ENCODE results near the gene RIPOR3. TPM values are rescaled to one million over a fixed set of nuclear protein-coding genes. Genes with fewer than 3 reads are reported as not detected.

Gene RIPOR3
- total RNA-seq, 1 experiment from 2014 or later, result 0.07 TPM

- no peaks in the 10 kb centered on the region for H3K36me3 ChIP-seq
- no peak for DNase-seq
- H3K27me3 ChIP-seq, result no peaks in the 10 kb centered on the region
- peaks cover 7% of the 10 kb centered on the region; the same call in 1 of the 2 replicates for H3K9me3 ChIP-seq
- H3K4me3 ChIP-seq, result no peak overlapping the region
These were observed 72.8 kb downstream of the RIPOR3 start for GRCh38 chr20:50618537-50618936.

- H3K36me3 ChIP-seq, result no peaks in the 10 kb centered on the region
- no peak overlapping the region for H3K4me3 ChIP-seq
- no peak for DNase-seq
These were observed 74.3 kb downstream of the RIPOR3 start for GRCh38 chr20:50617022-50617421.

DNA sequence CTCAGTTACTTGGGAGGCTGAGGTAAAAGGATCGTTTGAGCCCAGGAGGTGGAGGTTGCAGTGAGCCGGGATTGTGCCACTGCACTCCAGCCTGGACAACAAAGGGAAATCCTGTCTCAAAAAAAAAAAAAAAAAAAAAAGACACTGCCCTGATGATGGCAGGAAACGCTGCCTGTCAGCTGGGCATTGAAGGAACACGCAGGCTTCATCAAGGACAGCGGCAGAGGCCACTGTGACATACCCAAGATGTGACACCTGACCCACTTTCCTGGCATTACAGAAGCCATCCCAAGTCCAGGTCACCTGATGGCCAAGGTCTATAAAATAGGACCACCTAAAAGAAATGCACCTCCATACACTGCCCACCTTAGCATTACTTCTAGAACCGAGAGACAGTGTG, 75.9 kb downstream of the RIPOR3 start:
- H3K27me3 ChIP-seq, result no peaks in the 10 kb centered on the region
- no peaks in the 10 kb centered on the region for H3K9me3 ChIP-seq
- no peak for DNase-seq

More at GRCh38 chr20:50617022-50617421, 74.3 kb downstream of the RIPOR3 start:
- H3K9me3 ChIP-seq, result peaks cover 7% of the 10 kb centered on the region; the same call in 1 of the 2 replicates
- H3K27me3 ChIP-seq, result no peaks in the 10 kb centered on the region

GRCh38 chr20:50613438-50614169, 77.7 kb downstream of the RIPOR3 start:
- Histone ChIP-seq H3K36me3 (no peaks in the 10 kb centered on the region), H3K27me3 (no peaks in the 10 kb centered on the region), H3K4me3 (no peak overlapping the region), H3K9me3 (no peaks in the 10 kb centered on the region)
- DNase-seq, result no peak

More for the DNA sequence above, 75.9 kb downstream of the RIPOR3 start:
- Histone ChIP-seq H3K36me3 (no peaks in the 10 kb centered on the region), H3K4me3 (no peak overlapping the region)

- Histone ChIP-seq H3K4me3 (no peak overlapping the region), H3K9me3 (no peaks in the 10 kb centered on the region), H3K27me3 (no peaks in the 10 kb centered on the region), H3K36me3 (no peaks in the 10 kb centered on the region)
- peak; percentile 28 for DNase-seq
These were observed 80.1 kb downstream of the RIPOR3 start for GRCh38 chr20:50611128-50611810.

DNA sequence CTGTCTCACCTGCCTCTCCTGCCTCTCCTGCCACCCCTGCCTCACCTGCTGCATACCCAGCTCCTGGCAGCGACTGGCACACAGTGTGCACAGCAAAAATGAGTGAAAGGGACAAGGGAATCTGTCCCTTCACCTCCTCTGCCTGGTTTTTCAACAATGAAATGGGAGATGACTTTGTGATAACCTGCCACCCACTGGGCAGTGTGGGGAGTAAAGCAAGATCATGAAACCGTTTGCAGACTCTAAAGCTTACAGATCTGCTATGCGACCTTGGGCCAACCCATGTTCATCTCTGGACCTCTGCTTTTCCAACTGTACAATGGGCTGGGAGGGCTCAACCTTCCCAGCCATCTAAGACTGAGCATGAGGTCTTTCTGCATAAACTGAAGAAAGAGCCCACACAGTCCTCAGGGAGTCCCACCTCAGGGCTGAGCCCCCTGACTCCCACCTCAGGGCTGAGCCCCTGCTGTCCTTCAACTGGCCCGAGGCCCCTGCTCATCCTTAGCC, 81.1 kb downstream of the RIPOR3 start:
- H3K9me3 ChIP-seq, result no peaks in the 10 kb centered on the region
- no peak for DNase-seq
- no peak overlapping the region for H3K4me3 ChIP-seq
- H3K36me3 ChIP-seq, result no peaks in the 10 kb centered on the region
- H3K27me3 ChIP-seq, result no peaks in the 10 kb centered on the region

GRCh38 chr20:50609438-50609989, 81.8 kb downstream of the RIPOR3 start:
- H3K27me3 ChIP-seq, result no peaks in the 10 kb centered on the region
- H3K36me3 ChIP-seq, result no peaks in the 10 kb centered on the region
- H3K4me3 ChIP-seq, result no peak overlapping the region
- no peak for DNase-seq
- H3K9me3 ChIP-seq, result no peaks in the 10 kb centered on the region

DNA sequence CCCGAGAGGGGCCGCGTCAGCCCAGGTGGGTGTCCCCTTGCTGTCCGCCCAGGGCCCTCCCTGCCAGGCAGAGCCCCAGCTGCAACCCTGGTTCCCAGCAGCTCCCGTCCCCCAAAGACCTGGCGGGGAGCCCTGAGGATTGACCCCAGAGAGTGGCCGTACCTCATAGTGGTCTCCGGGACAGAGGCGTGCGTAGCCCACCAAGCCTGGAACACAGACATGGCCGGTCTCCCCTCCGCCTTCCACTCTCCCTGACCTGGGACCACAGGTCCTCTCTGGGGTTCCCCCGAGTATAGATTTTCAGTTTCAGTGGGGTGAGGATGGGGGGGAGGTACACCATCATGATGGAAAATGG, 82.6 kb downstream of the RIPOR3 start:
- H3K4me3 ChIP-seq, result no peak overlapping the region
- H3K27me3 ChIP-seq, result no peaks in the 10 kb centered on the region
- H3K36me3 ChIP-seq, result no peaks in the 10 kb centered on the region
- DNase-seq, result no peak
- no peaks in the 10 kb centered on the region for H3K9me3 ChIP-seq

DNA sequence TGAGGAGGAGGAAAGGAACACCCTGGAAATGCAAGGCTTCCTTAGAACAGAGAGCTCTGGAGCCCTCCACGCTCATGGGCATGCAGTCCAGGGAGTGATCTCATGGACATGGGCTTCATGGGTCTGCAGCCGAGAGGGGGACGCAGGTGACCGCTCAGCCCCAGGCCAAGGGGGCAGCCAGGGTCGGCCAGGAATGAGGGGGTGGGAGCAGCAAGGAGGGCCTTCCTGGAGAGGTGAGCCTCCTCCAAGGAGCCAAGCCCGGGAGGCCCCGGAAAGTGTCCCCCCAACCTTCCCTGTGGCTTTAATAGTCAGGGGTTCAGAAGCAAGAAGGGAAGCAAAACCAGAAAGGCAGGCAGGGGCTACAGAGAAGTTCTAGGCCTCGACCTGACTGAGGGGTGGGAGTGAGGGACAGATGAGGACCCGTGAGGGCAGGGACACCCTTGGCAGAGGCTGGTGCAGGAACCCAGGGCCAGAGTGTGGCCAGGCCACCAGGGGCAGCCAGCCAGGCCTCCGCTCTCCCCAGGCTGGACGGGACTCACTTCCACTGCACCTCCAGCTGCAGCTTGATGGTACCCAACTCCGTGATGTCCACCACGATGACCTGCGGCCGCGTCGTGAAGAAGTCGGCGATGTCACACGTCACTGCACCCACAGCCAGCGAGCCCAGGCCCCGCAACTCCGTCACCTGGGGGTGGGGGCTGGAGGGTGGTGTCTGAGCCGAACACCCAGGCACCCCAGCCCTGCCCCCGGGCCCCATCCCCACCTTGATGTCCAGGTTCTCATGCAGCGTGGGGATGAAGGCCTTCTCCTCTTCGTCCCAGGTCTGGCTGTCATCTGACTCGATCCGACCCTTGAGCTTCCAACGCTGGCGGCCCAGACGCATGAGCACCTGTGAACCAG, 83.2 kb downstream of the RIPOR3 start:
- no peaks in the 10 kb centered on the region for H3K9me3 ChIP-seq
- H3K27me3 ChIP-seq, result no peaks in the 10 kb centered on the region
- no peaks in the 10 kb centered on the region for H3K36me3 ChIP-seq
- no peak for DNase-seq
- H3K4me3 ChIP-seq, result no peak overlapping the region

DNA sequence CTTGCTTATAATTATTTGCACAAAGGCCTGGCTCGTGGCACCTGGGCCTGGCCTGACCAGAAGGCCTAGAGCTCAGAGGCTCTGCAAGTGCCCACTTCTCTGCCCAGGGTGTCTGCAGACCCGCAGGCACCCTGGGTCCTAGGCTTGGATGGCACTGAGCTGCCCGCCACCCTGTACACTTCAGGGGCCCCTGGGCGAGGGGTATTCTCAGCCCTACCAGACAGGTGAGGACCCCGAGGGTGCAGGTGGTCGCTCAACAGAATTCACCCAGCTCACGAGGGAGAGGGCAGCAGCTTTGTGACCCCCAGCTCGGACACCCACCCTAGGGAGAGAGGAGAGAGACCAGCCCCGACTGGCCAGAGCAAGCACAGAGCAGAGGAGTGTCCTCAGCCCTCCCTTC, 83.9 kb downstream of the RIPOR3 start:
- Histone ChIP-seq H3K36me3 (no peaks in the 10 kb centered on the region), H3K9me3 (no peaks in the 10 kb centered on the region), H3K4me3 (no peak overlapping the region), H3K27me3 (no peaks in the 10 kb centered on the region)
- DNase-seq, result no peak

GRCh38 chr20:50605136-50605535, 86.2 kb downstream of the RIPOR3 start:
- H3K9me3 ChIP-seq, result no peaks in the 10 kb centered on the region
- H3K36me3 ChIP-seq, result no peaks in the 10 kb centered on the region
- no peaks in the 10 kb centered on the region for H3K27me3 ChIP-seq
- DNase-seq, result no peak
- no peak overlapping the region for H3K4me3 ChIP-seq

- no peak for DNase-seq
These were observed 86.9 kb downstream of the RIPOR3 start for GRCh38 chr20:50604451-50604850.

GRCh38 chr20:50602432-50603088, 88.8 kb downstream of the RIPOR3 start:
- Histone ChIP-seq H3K4me3 (no peak overlapping the region), H3K36me3 (no peaks in the 10 kb centered on the region), H3K9me3 (no peaks in the 10 kb centered on the region), H3K27me3 (no peaks in the 10 kb centered on the region)
- no peak for DNase-seq

More at GRCh38 chr20:50604451-50604850, 86.9 kb downstream of the RIPOR3 start:
- Histone ChIP-seq H3K36me3 (no peaks in the 10 kb centered on the region), H3K27me3 (no peaks in the 10 kb centered on the region), H3K9me3 (no peaks in the 10 kb centered on the region), H3K4me3 (no peak overlapping the region)

DNA sequence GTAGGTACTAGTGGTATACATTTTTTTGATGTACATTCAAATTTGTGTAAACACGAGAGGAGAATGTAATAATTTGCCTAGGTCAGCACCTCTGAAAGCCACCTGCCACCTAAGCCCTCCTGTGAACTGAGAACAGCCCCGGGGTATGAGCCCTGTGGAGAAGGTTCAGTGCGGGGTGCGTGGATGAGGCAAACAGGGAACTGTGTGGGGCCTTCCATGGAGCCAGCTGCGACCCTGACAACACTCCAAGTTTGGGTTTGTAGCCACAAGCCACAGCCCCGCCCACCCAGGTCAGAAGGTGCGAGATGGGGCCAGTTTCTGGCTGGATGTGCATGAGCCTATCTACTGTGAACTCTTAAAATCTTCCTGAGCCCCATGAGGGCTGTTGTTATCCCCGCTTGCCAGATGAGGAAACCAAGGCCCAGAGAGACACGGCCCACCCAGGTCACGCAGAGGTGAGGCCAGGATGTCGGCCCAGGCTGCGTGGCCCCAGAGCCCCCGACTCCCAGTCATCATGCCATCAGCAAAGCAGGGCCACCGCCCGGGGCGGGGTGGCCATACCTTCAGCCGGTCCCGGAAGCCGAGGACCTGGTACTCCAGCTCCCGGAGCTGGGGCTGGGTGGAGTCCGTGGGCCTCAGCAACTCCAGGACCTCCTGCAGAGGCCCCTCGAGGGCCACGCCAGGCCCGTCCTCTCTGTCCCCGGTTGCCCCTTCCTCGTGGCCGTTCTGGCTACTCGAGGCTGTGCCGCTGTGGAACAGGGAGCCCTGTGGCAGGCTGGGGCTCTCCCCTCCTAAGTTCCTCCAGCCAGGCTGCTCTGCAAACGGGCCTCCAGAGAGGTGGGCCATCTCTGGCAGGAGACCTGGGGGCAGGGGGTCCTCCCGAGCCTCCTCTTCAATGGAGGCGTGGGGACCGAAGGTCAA, 89.6 kb downstream of the RIPOR3 start:
- no peak for DNase-seq

GRCh38 chr20:50600281-50600895, 91.0 kb downstream of the RIPOR3 start:
- H3K4me3 ChIP-seq, result no peak overlapping the region
- H3K36me3 ChIP-seq, result no peaks in the 10 kb centered on the region
- H3K27me3 ChIP-seq, result no peaks in the 10 kb centered on the region
- H3K9me3 ChIP-seq, result no peaks in the 10 kb centered on the region
- DNase-seq, result no peak

More for the DNA sequence above, 89.6 kb downstream of the RIPOR3 start:
- no peaks in the 10 kb centered on the region for H3K9me3 ChIP-seq
- H3K36me3 ChIP-seq, result no peaks in the 10 kb centered on the region
- H3K27me3 ChIP-seq, result no peaks in the 10 kb centered on the region
- no peak overlapping the region for H3K4me3 ChIP-seq

Data from MG63 (cell line).